ENCODE data around the gene MRPL20.

The MRPL20 gene

GRCh38 chr1:1440262-1441001, 33.3 kb upstream of the MRPL20 start:
- no peak for DNase-seq (ENCODE audit: low read depth)
- TF ChIP-seq POLR2A (IDR thresholded peaks at IDR 0.05; ENCODE audit: extremely low read depth, insufficient read length) (no peak), MYC (IDR thresholded peaks at IDR 0.05; ENCODE audit: low read depth, low read length) (no peak), CTCF (IDR thresholded peaks at IDR 0.05; ENCODE audit: low read depth, low read length) (no peak)
- TF ChIP-seq, protein P1, sequence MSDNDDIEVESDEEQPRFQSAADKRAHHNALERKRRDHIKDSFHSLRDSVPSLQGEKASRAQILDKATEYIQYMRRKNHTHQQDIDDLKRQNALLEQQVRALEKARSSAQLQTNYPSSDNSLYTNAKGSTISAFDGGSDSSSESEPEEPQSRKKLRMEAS (IDR thresholded peaks at IDR 0.05; ENCODE audit: low read depth, low read length): no peak
- no peak overlapping the region for H3K4me3 ChIP-seq (ENCODE audit: low read depth, low read length)

DNA sequence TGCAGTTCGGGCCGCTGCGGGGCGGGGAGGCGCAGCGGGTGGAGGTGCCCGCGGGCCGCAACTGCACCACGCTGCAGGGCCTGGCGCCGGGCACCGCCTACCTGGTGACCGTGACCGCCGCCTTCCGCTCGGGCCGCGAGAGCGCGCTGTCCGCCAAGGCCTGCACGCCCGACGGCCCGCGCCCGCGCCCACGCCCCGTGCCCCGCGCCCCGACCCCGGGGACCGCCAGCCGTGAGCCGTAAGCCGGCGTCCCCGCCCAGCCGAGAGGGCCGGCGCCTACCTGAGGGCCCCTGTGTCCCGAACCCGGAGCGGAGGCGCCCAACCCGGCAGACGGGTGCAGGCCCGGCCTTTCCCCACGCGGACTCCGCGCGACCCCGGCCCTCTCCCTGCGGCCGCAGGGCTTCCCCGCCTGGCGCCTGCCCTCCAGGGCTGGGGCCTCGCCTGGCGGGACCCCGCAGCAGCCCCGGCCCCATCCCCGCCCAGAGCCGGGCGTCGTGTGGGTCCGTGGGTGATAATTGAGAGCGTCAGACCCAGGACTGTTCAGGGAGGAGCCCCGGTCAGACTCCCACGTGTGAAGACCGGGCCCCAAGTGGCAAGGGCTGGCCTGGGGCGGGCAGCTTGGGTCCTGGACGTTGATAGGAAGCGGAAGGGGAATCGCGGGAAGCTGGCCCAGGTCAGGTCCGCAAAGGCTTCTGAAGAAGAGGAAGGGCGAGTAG, 32.6 kb upstream of the MRPL20 start:
- TF ChIP-seq MYC (IDR thresholded peaks at IDR 0.05; ENCODE audit: low read depth, low read length): no peak
- TF ChIP-seq CTCF (IDR thresholded peaks at IDR 0.05; ENCODE audit: low read depth, low read length): no peak
- TF ChIP-seq POLR2A (IDR thresholded peaks at IDR 0.05; ENCODE audit: extremely low read depth, insufficient read length): no peak
- no peak overlapping the region for H3K4me3 ChIP-seq (ENCODE audit: low read depth, low read length)
- no peak for DNase-seq (ENCODE audit: low read depth)

- H3K4me3 ChIP-seq (ENCODE audit: low read depth, low read length): no peak overlapping the region
- TF ChIP-seq, protein P1 (IDR thresholded peaks at IDR 0.05; ENCODE audit: low read depth, low read length): no peak
- TF ChIP-seq MYC (IDR thresholded peaks at IDR 0.05; ENCODE audit: low read depth, low read length) (no peak), POLR2A (IDR thresholded peaks at IDR 0.05; ENCODE audit: extremely low read depth, insufficient read length) (no peak), CTCF (IDR thresholded peaks at IDR 0.05; ENCODE audit: low read depth, low read length) (no peak)
- no peak for DNase-seq (ENCODE audit: low read depth)
Observed at GRCh38 chr1:1438531-1439381, 31.7 kb upstream of the MRPL20 start.

DNA sequence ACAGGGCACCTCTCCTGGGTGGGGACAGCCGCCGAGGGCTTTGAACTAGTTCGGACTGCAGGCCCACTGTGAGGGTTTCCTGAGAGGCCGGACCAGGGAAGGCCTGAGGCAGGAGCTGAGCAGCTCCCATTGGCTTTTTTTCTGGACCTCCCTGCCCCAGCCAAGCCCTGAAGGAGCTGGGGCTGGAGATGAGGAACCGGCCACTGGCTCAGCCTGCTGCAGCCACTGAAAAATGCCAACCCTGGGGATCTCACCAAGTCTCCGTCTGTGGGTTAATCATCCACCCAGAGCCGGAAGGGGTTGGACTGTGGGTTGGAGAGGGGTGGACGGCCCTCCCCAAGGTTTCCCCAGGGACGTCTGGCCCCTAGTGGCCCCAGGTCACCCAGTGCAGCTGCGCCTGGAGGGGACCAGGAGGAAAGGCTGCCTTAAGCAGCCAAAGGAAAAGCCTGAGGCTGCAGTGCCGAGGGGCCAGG, 30.8 kb upstream of the MRPL20 start:
- no peak overlapping the region for H3K4me3 ChIP-seq (ENCODE audit: low read depth, low read length)
- no peak for TF ChIP-seq CTCF (IDR thresholded peaks at IDR 0.05; ENCODE audit: low read depth, low read length)
- TF ChIP-seq, protein P1 (IDR thresholded peaks at IDR 0.05; ENCODE audit: low read depth, low read length): peak; percentile 19; the same call in 1 of the 2 replicates
- no peak for TF ChIP-seq MYC (IDR thresholded peaks at IDR 0.05; ENCODE audit: low read depth, low read length)
- DNase-seq (ENCODE audit: low read depth): peak; percentile 95

- no peak for DNase-seq (ENCODE audit: low read depth)
- no peak overlapping the region for H3K4me3 ChIP-seq (ENCODE audit: low read depth, low read length)
- TF ChIP-seq MYC (IDR thresholded peaks at IDR 0.05; ENCODE audit: low read depth, low read length) (no peak), CTCF (IDR thresholded peaks at IDR 0.05; ENCODE audit: low read depth, low read length) (no peak), POLR2A (IDR thresholded peaks at IDR 0.05; ENCODE audit: extremely low read depth, insufficient read length) (no peak)
- TF ChIP-seq, protein P1 (IDR thresholded peaks at IDR 0.05; ENCODE audit: low read depth, low read length): no peak
Observed at GRCh38 chr1:1437033-1437903, 30.2 kb upstream of the MRPL20 start.
